PFSK-1 (cell line): Measurements from ENCODE around the gene LYPLAL1.

Experiments used
- FOXP2 ChIP-seq: optimal IDR thresholded peaks from 2 replicates; pipeline ENCODE3; 2011; ENCODE audit warnings: borderline replicate concordance, control low read depth, inconsistent platforms; ENCODE audit not compliant: insufficient read depth; ENCODE audit errors: extremely low read length, extremely low read depth
- POLR2AphosphoS5 ChIP-seq: IDR thresholded peaks from 2 replicates; pipeline ENCODE4 v1.6.1; 2012; ENCODE audit warnings: low read depth, mild to moderate bottlenecking, control low read depth, low read length, moderate library complexity
- REST ChIP-seq, 2 experiments: IDR thresholded peaks; 2 replicates each; pipeline versions ENCODE4 v1.6.1 to v1.8.0; 2011 to 2012; ENCODE audit warnings: low read depth in 2 of 2, low read length in 2 of 2, control low read depth in 1 of 2, inconsistent platforms in 1 of 2, mild to moderate bottlenecking in 1 of 2, moderate library complexity in 1 of 2; ENCODE audit not compliant: insufficient read depth in 1 of 2
- SIN3A ChIP-seq: IDR thresholded peaks from 2 replicates; pipeline ENCODE4 v1.6.1; 2012; ENCODE audit warnings: mild to moderate bottlenecking, low read length, moderate library complexity, borderline replicate concordance; ENCODE audit not compliant: insufficient read depth
- TAF1 ChIP-seq: IDR thresholded peaks from 2 replicates; pipeline ENCODE4 v1.6.1; 2012; ENCODE audit warnings: low read length, control low read depth, borderline replicate concordance; ENCODE audit not compliant: insufficient read depth

GRCh38 chr1:219235903-219236481 is 62.3 kb downstream of the LYPLAL1 start:
- TF ChIP-seq SIN3A (no peak), TAF1 (no peak), REST (IDR thresholded peaks at IDR 0.05; ENCODE audit: insufficient read depth in 1 of 2, low read depth in 2 of 2, low read length in 2 of 2) (no peak), POLR2AphosphoS5 (no peak), FOXP2 (no peak)
